MM.1S (cell line): ENCODE results near the gene LCN15.

Experiments used
- CTCF ChIP-seq: fragments of 300-600 bp; sonication (generic); IDR thresholded peaks from 2 replicates; pipeline ENCODE4 v1.5.1; 2016; ENCODE audit warnings: antibody characterized with exemption, low read length, mixed read lengths
- EZH2 ChIP-seq: fragments of 300-600 bp; sonication (generic); optimal IDR thresholded peaks from 2 replicates; pipeline ENCODE3; 2017; ENCODE audit warnings: low read depth, mild to moderate bottlenecking, antibody characterized with exemption, low read length, mixed read lengths
- EZH2phosphoT487 ChIP-seq: fragments of 300-600 bp; sonication (generic); IDR thresholded peaks from 2 replicates; pipeline ENCODE4 v1.6.1; 2018; ENCODE audit warnings: antibody characterized with exemption, low read length

- TF ChIP-seq CTCF, result no peak
- TF ChIP-seq EZH2, result peak; percentile 49
- no peak for TF ChIP-seq EZH2phosphoT487
Observed at GRCh38 chr9:136746621-136747020, 17.7 kb downstream of the LCN15 start.
